NCI-H2107 treated with DMSO at 0.1 percent for 48 hours (cell line): ENCODE measurements around the gene SLC25A12.
"Not testable (repeated sequence)": the region's sequence is repeated elsewhere in the genome, so short reads cannot be mapped to it uniquely, and the experiment has no call there.

Source experiments
- DNase-seq: peaks from one replicate; lab custom pipeline; 2025; ENCODE audit not compliant: unreplicated experiment; lab: John Stamatoyannopoulos, UW

SLC25A12 gene

DNA sequence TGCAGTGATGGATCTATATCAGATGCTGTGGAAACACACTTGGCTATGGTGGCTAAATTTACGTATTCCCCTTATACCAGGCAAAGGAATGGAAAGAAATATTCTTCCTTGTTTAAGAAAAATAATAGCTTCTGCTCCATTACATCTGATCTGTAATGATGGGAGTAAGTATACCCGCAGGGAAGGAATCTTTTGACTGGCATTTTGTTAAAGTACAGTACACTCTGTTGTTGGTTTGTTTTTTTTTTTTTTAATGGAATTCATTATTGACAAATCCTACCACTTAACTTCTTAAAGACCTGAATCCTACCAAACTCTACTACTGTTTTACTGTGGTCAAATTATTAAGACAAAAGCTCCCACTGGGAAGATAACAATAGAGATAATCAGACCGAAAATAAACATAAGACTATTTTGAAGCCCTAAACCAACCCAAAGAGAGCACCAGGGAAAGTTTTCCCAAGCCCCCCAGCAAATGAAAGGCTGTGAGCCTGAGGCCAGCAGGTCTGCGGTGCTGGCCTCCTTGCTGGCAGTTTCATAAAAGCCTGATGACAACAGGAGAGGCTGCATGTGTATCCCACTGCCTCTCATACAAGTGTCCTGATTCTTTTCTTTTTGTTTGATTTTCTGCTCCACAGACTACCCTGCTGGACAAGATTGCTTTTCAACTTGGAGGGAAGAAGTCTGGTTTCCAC lies 101.0 kb downstream of the SLC25A12 start:
- DNase-seq: no peak

- DNase-seq: no peak
Observed at GRCh38 chr2:171792157-171792556, 101.9 kb downstream of the SLC25A12 start.

GRCh38 chr2:171791361-171791760 lies 102.7 kb downstream of the SLC25A12 start:
- DNase-seq: no peak

DNA sequence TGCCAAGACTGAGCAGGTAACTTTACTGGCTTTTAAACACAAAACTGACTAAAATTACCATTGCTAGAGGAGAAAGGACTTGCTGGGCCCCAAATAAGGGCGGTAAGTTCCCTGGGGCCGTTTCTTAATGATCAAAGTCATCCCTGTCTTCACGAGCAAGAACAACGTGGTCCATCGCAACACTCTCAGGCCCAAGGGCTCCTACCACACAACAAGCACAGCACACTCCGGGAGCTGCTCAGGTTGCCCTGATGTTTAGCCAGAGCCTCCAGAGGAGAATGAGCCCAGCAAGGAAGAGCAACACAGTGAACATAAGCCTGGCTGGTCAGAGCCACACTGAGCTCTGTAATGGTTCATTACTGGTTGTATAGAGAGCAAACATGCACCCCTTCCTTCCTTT lies 104.1 kb downstream of the SLC25A12 start:
- DNase-seq: no peak

DNA sequence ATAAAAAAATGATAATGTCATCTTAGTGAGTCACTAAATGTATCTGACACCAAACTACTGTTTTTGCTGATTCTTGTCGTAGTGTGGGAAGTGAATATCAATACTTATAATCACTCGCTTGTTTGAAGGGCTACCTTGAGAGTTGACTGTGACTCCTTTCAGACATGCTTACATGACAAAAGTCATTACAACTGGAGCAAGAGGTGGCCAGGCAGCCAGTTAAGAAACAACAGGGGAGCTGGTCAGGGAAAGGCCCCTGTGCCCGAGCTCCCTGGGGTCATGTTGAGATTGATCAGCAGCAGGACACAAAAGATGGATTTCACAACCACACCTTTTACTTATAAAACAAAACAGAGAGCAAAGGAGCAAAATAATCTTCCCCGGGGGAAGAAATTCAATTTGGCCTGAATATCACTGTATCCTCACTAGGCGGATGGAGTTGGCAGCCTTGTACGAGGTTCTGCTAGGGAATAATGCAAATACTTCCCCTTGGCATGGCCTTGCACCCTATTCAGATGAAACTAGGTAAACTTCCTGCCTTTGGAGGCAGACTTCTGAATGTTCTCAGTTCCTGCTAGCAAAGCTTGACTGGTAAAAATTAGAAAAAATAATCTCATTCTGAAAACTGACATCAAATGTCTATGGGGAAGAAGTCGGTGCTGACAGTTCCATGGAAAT lies 105.6 kb downstream of the SLC25A12 start:
- DNase-seq: no peak

GRCh38 chr2:171787333-171788072 lies 106.5 kb downstream of the SLC25A12 start:
- DNase-seq: no peak

GRCh38 chr2:171785450-171785849 lies 108.6 kb downstream of the SLC25A12 start:
- no peak for DNase-seq

DNA sequence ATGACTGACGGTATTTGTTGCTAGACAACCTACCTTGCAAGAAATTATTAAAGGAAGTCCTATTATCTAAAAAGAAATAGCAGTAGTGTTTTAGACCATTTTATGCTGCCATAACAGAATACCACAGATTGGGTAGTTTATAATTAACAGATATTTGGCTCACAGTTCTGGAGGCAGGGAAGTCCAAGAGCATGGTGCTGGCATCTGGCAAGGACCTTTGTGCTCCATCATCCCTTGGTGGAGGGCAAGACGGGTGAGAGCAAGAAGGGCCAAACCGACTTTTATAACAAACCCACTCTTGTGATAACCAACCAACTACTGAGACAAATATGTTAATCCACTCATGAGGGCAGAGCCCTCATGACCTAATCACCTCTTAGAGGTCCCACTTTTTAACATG lies 115.5 kb downstream of the SLC25A12 start:
- no peak for DNase-seq

DNA sequence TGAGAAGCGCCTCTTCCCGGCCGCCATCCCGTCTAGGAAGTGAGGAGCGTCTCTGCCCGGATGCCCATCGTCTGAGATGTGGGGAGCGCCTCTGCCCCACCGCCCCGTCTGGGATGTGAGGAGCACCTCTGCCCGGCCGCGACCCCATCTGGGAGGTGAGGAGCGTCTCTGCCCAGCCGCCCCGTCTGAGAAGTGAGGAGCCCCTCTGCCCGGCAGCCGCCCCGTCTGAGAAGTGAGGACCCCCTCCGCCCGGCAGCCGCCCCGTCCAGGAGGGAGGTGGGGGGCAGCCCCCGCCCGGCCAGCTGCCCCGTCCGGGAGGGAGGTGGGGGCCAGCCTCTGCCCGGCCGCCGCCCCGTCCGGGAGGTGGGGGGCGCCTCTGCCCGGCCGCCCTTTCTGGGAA lies 119.5 kb downstream of the SLC25A12 start:
- not testable (repeated sequence) for DNase-seq

DNA sequence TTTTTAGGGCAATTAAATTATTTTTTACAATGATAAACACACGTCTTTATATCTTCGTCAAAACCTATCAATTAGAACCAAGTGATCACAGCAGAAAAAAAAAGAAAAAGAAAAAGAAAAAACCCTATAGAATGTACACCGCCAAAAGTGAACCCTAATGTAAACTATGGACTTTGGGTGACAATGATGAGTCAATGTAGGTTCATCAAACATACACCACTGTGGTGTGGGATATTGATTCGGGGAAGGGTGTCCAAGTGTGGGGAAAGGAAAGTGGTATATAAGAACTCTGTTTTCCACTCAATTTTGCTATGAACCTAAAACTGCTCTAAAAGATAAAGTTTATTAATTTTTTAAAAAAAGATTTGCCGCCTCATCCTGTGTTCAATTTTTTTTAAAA lies 121.7 kb downstream of the SLC25A12 start:
- DNase-seq: no peak

DNA sequence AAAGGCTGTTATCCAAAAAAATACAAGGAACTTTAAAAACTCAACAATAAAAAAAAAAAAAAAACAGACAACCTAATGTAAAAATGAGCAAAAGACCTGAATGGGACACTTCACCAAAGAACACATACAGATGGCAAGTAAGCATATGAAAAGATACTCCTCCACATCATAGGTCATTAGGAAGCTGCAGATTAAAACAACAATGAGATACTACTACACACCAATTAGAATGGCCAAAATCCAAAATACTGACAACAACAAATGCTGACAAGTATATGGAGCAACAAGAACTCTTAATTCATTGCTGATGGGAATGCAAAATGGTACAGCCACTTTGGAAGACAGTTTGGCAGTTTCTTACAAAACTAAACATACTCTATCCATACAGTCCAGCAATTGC lies 122.6 kb downstream of the SLC25A12 start:
- no peak for DNase-seq

- no peak for DNase-seq
Observed at GRCh38 chr2:171763602-171764001, 130.4 kb downstream of the SLC25A12 start.

DNA sequence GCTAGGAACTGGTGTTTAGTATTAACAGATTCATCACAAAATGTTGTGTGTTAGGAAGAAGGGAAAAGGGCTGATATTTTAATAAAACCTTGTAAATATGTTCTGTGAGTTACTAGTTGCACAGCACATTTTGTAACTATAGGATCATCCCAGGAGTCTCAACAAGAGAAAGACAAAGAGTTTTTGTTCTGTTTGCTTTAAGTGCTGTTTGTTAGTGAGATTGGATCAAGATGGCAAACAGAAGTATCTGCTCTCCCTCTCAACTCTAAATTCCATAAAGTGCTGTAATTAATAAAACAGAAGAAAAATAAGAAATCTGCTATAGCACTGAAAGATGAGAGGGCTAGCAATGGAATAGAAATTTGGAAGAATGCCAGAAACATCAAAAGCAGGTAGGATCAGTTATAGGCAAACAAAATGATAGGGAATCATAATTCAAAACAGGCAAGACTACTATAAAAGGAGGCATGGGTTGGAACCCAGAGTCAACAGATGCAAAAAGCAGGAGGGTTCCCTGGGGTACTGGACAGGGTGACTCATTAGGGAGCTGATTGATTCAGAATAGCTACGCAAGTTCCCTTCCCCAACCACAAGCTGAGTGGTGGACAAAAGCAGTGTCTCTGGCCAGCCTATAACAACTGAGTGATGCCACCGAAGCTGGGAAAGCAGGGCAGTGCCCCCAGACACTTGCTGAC lies 131.0 kb downstream of the SLC25A12 start:
- DNase-seq: no peak

- DNase-seq: not testable (repeated sequence)
Observed at GRCh38 chr2:171761176-171761575, 132.9 kb downstream of the SLC25A12 start.

GRCh38 chr2:171758762-171759161 lies 135.3 kb downstream of the SLC25A12 start:
- not testable (repeated sequence) for DNase-seq

GRCh38 chr2:171754254-171754939 lies 139.6 kb downstream of the SLC25A12 start:
- no peak for DNase-seq

- no peak for DNase-seq
Observed at GRCh38 chr2:171747371-171747770, 146.7 kb downstream of the SLC25A12 start.

GRCh38 chr2:171745806-171746205 lies 148.2 kb downstream of the SLC25A12 start:
- no peak for DNase-seq

DNA sequence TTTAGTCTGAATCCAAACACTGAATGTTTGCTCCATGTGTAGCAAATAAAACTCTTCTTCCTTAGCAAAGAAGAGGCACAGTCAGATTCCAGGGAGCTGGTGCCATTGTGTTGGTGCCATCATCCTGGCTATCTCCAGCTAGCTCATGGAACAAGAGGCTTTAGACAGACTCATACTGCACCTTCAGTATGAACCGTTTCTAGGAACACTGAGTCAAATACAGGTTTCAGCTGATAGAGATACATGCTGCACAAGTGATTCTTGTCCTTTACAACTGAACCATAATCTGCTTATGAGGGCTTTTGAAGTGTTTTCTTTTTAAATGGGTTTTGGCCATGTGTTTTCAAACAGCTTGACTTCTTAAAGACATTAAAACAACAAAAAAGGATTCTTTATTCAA lies 148.9 kb downstream of the SLC25A12 start:
- no peak for DNase-seq

DNA sequence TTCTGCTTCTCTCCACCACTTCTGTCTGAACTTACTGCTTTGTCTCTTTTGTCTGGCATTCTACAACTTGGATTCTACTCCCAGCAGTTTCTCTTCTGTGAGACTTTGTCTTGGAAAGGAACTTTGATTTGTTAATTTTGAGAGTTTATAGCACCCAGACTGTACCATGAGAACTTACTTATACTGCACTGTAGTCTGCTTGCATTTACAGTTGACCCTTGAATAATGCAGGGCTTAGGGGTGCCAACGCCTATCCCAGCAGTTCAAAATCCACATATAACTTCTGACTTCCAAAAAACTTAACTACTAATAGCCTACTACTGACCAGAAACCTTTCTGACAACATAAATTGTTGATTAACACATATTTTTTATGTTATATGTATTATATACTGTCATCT lies 151.3 kb downstream of the SLC25A12 start:
- no peak for DNase-seq

DNA sequence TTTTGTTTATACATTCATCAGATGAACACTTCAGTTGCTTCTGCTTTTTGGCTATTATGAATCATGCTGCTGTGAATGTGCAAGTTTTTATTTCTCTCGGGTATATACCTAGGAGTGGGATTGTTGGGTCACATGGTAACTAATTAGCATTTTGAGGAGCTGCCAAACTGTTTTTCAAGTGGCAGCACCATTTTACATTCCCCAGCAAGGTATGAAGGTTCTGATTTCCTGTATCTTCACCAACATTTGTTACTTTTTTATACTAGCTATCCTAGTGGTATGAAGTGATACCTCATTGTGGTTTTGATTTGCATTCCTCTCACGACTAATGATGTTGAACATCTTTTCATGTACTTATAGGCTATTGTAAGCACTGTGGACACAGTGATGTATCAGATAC lies 152.9 kb downstream of the SLC25A12 start:
- DNase-seq: peak; percentile 14
